ENCODE data around the gene UST. TPM values are rescaled to one million over a fixed set of nuclear protein-coding genes. Genes with fewer than 3 reads are reported as not detected.

UST gene
- polyA plus RNA-seq, 1 donor (not counting 4 experiments of a cell fraction or from before 2014, with no cell fraction given): 6.1 TPM

DNA sequence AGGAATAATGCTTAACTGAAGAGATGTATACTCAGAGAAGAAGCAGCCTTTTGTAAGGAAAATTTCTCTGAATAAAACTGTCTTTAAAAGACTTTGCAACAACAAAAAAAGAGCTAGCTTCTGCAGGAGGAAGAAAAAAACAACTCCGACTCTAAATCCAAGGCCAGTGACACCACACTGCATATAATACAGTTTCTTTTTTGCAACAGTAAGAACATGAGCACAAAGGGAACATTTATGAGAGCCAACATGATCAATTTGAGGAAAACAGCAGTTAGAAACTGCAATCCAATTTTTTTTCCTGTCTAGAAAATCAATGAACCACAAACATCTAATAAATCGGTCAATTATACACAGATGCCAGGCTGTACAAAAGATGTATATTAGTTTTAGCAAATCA, 42.9 kb upstream of the UST start:
- no peak for FAIRE-seq
- no peaks in the 10 kb centered on the region for H3K9me1 ChIP-seq (ENCODE audit: control insufficient read depth, extremely low read depth, insufficient read depth, low read length)
- no peaks in the 10 kb centered on the region for H3K9me3 ChIP-seq (ENCODE audit: control insufficient read depth, low read depth, low read length)
- no peaks in the 10 kb centered on the region for H3K36me3 ChIP-seq (ENCODE audit: control insufficient read depth in 2 of 2, extremely low read depth in 1 of 2, insufficient read depth in 2 of 2, low read length in 2 of 2)
- dilution Hi-C loops (cut with MboI; ENCODE audit: extremely low pct_ligation_motif_present, low sequenced_read_pairs): no loop called here
- no peak overlapping the region for H3K4me2 ChIP-seq (ENCODE audit: control insufficient read depth, extremely low read depth, insufficient read depth, low read depth, low read length)
- H3K27ac ChIP-seq (ENCODE audit: control insufficient read depth, insufficient read depth, low read length): no peak overlapping the region
- TF ChIP-seq, protein P1, sequence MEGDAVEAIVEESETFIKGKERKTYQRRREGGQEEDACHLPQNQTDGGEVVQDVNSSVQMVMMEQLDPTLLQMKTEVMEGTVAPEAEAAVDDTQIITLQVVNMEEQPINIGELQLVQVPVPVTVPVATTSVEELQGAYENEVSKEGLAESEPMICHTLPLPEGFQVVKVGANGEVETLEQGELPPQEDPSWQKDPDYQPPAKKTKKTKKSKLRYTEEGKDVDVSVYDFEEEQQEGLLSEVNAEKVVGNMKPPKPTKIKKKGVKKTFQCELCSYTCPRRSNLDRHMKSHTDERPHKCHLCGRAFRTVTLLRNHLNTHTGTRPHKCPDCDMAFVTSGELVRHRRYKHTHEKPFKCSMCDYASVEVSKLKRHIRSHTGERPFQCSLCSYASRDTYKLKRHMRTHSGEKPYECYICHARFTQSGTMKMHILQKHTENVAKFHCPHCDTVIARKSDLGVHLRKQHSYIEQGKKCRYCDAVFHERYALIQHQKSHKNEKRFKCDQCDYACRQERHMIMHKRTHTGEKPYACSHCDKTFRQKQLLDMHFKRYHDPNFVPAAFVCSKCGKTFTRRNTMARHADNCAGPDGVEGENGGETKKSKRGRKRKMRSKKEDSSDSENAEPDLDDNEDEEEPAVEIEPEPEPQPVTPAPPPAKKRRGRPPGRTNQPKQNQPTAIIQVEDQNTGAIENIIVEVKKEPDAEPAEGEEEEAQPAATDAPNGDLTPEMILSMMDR (optimal IDR thresholded peaks at IDR 0.05 in 1 of 3, IDR thresholded peaks at IDR 0.05 in 1 of 3, conservative IDR thresholded peaks at IDR 0.05 in 1 of 3; ENCODE audit: extremely low read depth in 1 of 3, insufficient read depth in 2 of 3, low read length in 3 of 3): no peak
- TF ChIP-seq EZH2 (IDR thresholded peaks at IDR 0.05; ENCODE audit: low read length): no peak
- no peak overlapping the region for H3K4me3 ChIP-seq (ENCODE audit: control insufficient read depth in 2 of 3, extremely low read depth in 1 of 3, insufficient read depth in 2 of 3, low read depth in 1 of 3, low read length in 3 of 3)
- H3K4me1 ChIP-seq (ENCODE audit: control insufficient read depth, extremely low read depth, insufficient read depth, low read length): peaks cover 9% of the 10 kb centered on the region
- H2AFZ ChIP-seq (ENCODE audit: control insufficient read depth, low read length): no peak overlapping the region
- DNase-seq (ENCODE audit: low read depth, low spot score): no peak
- H3K9ac ChIP-seq (ENCODE audit: control insufficient read depth, extremely low read depth, insufficient read depth, low read length): no peak overlapping the region
- H3K27me3 ChIP-seq (ENCODE audit: control insufficient read depth, extremely low read depth, insufficient read depth, low read length): no peaks in the 10 kb centered on the region
- H4K20me1 ChIP-seq (ENCODE audit: control insufficient read depth, extremely low read depth, insufficient read depth, low read length): no peaks in the 10 kb centered on the region
- H3K79me2 ChIP-seq (ENCODE audit: control insufficient read depth, insufficient read depth, low read length): no peaks in the 10 kb centered on the region

DNA sequence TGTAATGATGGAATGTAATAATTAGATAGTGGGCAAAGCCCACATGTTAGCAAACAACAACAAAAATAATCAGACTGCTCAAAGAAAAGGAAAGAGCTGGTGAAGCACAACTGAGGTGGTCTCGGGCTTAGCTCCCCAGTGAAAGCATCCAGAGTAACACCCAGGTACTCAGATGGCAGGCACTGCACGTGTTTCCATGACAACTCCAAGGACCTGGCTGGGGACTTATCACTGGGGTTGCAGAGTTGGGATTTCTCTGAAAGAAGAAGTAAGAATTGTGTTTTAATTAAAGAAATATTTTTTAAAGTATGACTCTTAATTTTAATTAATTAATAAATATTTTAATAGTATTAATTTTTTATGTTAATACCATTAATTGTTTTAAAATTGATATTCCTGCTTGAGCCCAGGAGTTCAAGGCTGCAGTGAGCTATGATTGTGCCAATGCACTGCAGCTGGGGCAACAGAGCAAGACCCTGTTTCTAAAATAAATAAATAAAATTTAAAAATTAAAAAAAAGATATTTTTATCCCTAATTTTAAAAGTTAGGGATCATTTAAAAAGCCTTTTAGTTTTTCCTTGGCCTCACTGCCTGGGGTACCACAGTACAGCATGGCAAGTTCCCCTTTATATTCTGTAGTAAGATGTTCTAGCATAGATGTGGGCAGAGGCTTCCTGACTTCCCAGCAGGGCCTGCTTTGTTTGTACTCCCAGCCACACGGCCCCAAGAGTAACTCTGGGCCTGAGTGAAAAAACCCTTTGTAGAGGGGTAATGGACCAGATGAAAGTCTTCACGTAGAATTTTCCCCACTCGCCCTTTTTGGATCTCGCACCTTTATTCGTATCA, 42.2 kb upstream of the UST start:
- H3K4me1 ChIP-seq (ENCODE audit: control insufficient read depth, extremely low read depth, insufficient read depth, low read length): peaks cover 9% of the 10 kb centered on the region
- no peak for TF ChIP-seq EZH2 (IDR thresholded peaks at IDR 0.05; ENCODE audit: low read length)
- TF ChIP-seq, protein P1 (optimal IDR thresholded peaks at IDR 0.05 in 1 of 3, IDR thresholded peaks at IDR 0.05 in 1 of 3, conservative IDR thresholded peaks at IDR 0.05 in 1 of 3; ENCODE audit: extremely low read depth in 1 of 3, insufficient read depth in 2 of 3, low read length in 3 of 3): no peak
- no peaks in the 10 kb centered on the region for H3K9me1 ChIP-seq (ENCODE audit: control insufficient read depth, extremely low read depth, insufficient read depth, low read length)
- H3K4me3 ChIP-seq (ENCODE audit: control insufficient read depth in 2 of 3, extremely low read depth in 1 of 3, insufficient read depth in 2 of 3, low read depth in 1 of 3, low read length in 3 of 3): no peak overlapping the region
- H3K4me2 ChIP-seq (ENCODE audit: control insufficient read depth, extremely low read depth, insufficient read depth, low read depth, low read length): no peak overlapping the region
- no peaks in the 10 kb centered on the region for H3K36me3 ChIP-seq (ENCODE audit: control insufficient read depth in 2 of 2, extremely low read depth in 1 of 2, insufficient read depth in 2 of 2, low read length in 2 of 2)
- no peaks in the 10 kb centered on the region for H4K20me1 ChIP-seq (ENCODE audit: control insufficient read depth, extremely low read depth, insufficient read depth, low read length)
- H3K27ac ChIP-seq (ENCODE audit: control insufficient read depth, insufficient read depth, low read length): no peak overlapping the region
- H3K9me3 ChIP-seq (ENCODE audit: control insufficient read depth, low read depth, low read length): no peaks in the 10 kb centered on the region
- H3K79me2 ChIP-seq (ENCODE audit: control insufficient read depth, insufficient read depth, low read length): no peaks in the 10 kb centered on the region
- no peak overlapping the region for H2AFZ ChIP-seq (ENCODE audit: control insufficient read depth, low read length)
- no peaks in the 10 kb centered on the region for H3K27me3 ChIP-seq (ENCODE audit: control insufficient read depth, extremely low read depth, insufficient read depth, low read length)
- FAIRE-seq: no peak
- no peak overlapping the region for H3K9ac ChIP-seq (ENCODE audit: control insufficient read depth, extremely low read depth, insufficient read depth, low read length)
- dilution Hi-C loops (cut with MboI; ENCODE audit: extremely low pct_ligation_motif_present, low sequenced_read_pairs): no loop called here
- no peak for DNase-seq (ENCODE audit: low read depth, low spot score)
